Neural cell (in vitro differentiated cells): ENCODE results near the gene LRFN3. TPM values are rescaled to one million over a fixed set of nuclear protein-coding genes. Genes with fewer than 3 reads are reported as not detected.

Experiments used
- H2AFZ ChIP-seq: fragments of 200-600, 300-800 bp; sonication (generic), shearing (Covaris generic); 2 replicates; pipeline ENCODE4 v1.6.0; 2014; ENCODE audit warnings: low read depth, mild to moderate bottlenecking, antibody characterized with exemption, low read length, moderate library complexity
- H3F3A ChIP-seq: fragments of 200-600 bp; shearing (Covaris generic); 2 replicates; pipeline ENCODE4 v1.6.1; 2016; ENCODE audit warnings: mild to moderate bottlenecking, moderate library complexity, mixed read lengths, antibody characterized with exemption, low read length; ENCODE audit not compliant: insufficient read depth, poor library complexity, severe bottlenecking
- H3K27ac ChIP-seq: fragments of 200-600, 300-800 bp; sonication (generic), shearing (Covaris generic); 2 replicates; pipeline ENCODE4 v1.5.1; 2014; ENCODE audit warnings: mild to moderate bottlenecking, low read length, moderate library complexity
- H3K27me3 ChIP-seq: fragments of 300-800, 200-600 bp; sonication (generic), shearing (Covaris generic); 2 replicates; pipeline ENCODE4 v1.6.0; 2014; ENCODE audit warnings: mild to moderate bottlenecking, low read depth, low read length, moderate library complexity; ENCODE audit not compliant: insufficient read depth
- H3K36me3 ChIP-seq: fragments of 300-800, 200-600 bp; sonication (generic), shearing (Covaris generic); 2 replicates; pipeline ENCODE4 v1.5.1; 2014; ENCODE audit warnings: mild to moderate bottlenecking, antibody characterized with exemption, low read length, moderate library complexity; ENCODE audit not compliant: insufficient read depth
- H3K4me2 ChIP-seq: fragments of 300-800, 200-600 bp; sonication (generic), shearing (Covaris generic); 2 replicates; pipeline ENCODE4 v1.6.0; 2014; ENCODE audit warnings: mild to moderate bottlenecking, low read length
- H3K4me3 ChIP-seq: fragments of 300-800, 200-600 bp; sonication (generic), shearing (Covaris generic); 2 replicates; pipeline ENCODE4 v1.5.1; 2014; ENCODE audit warnings: mild to moderate bottlenecking, low read length, moderate library complexity
- H3K79me2 ChIP-seq: fragments of 200-600 bp; shearing (Covaris generic); replicated peaks from 2 replicates; pipeline ENCODE4 v1.6.0; 2014; ENCODE audit warnings: mild to moderate bottlenecking, low read length, moderate library complexity; ENCODE audit not compliant: insufficient read depth
- H3K9ac ChIP-seq: fragments of 300-800, 200-600 bp; sonication (generic), shearing (Covaris generic); 2 replicates; pipeline ENCODE4 v1.6.1; 2016; ENCODE audit warnings: mild to moderate bottlenecking, low read length, mixed read lengths
- H3K9me2 ChIP-seq: fragments of 200-600 bp; shearing (Covaris generic); 2 replicates; pipeline ENCODE4 v1.6.1; 2016; ENCODE audit warnings: mild to moderate bottlenecking, low read length, mixed read lengths; ENCODE audit not compliant: insufficient read depth
- H3K9me3 ChIP-seq: fragments of 200-600, 300-800 bp; sonication (generic), shearing (Covaris generic); 2 replicates; pipeline ENCODE4 v1.6.1; 2016; ENCODE audit warnings: mild to moderate bottlenecking, mixed run types, low read length, moderate library complexity, mixed read lengths
- H4K20me1 ChIP-seq: fragments of 200-600 bp; shearing (Covaris generic); 2 replicates; pipeline ENCODE4 v1.6.1; 2016; ENCODE audit warnings: mild to moderate bottlenecking, mixed run types; ENCODE audit not compliant: insufficient read depth
- CTCF ChIP-seq: fragments of 450-650 bp; IDR thresholded peaks from 2 replicates; pipeline ENCODE4 v1.5.1; 2014; ENCODE audit warnings: antibody characterized with exemption, mild to moderate bottlenecking, moderate library complexity; ENCODE audit not compliant: poor library complexity, severe bottlenecking
- EP300 ChIP-seq: fragments of 450-650 bp; conservative IDR thresholded peaks from 2 replicates; pipeline ENCODE4 v1.6.1; 2014; ENCODE audit warnings: antibody characterized with exemption, mild to moderate bottlenecking, moderate library complexity; ENCODE audit not compliant: poor library complexity, severe bottlenecking
- EZH2 ChIP-seq: fragments of 200-600, 300-800 bp; shearing (Covaris generic), sonication (generic); IDR thresholded peaks from 2 replicates; pipeline ENCODE4 v1.6.1; 2014; ENCODE audit warnings: antibody characterized with exemption, low read length, borderline replicate concordance, mild to moderate bottlenecking; ENCODE audit not compliant: insufficient read depth, poor library complexity, severe bottlenecking
- MXI1 ChIP-seq: fragments of 450-650 bp; conservative IDR thresholded peaks from 2 replicates; pipeline ENCODE4 v1.6.1; 2014; ENCODE audit warnings: antibody characterized with exemption, mild to moderate bottlenecking; ENCODE audit not compliant: poor library complexity, severe bottlenecking
- POLR2AphosphoS5 ChIP-seq: IDR thresholded peaks from 2 replicates; pipeline ENCODE4 v1.6.1; 2012
- RAD21 ChIP-seq: fragments of 450-650 bp; conservative IDR thresholded peaks from 2 replicates; pipeline ENCODE4 v1.6.1; 2014; ENCODE audit warnings: antibody characterized with exemption, mild to moderate bottlenecking, moderate library complexity
- REST ChIP-seq: IDR thresholded peaks from 2 replicates; pipeline ENCODE4 v1.6.1; 2012; ENCODE audit warnings: borderline replicate concordance
- SMC3 ChIP-seq: fragments of 450-650 bp; conservative IDR thresholded peaks from 2 replicates; pipeline ENCODE4 v1.6.1; 2014; ENCODE audit warnings: antibody characterized with exemption, mild to moderate bottlenecking, moderate library complexity; ENCODE audit not compliant: poor library complexity
- TAF1 ChIP-seq: IDR thresholded peaks from 2 replicates; pipeline ENCODE4 v1.6.1; 2012; ENCODE audit warnings: low read depth
- polyA plus RNA-seq: library from polyadenylated mRNA; depleted of rRNA; stranded (reverse); fragments of >200 nt; gene quantifications from 2 replicates; pipeline ENCODE4 v1.2.3, GENCODE V29; 2014

LRFN3 gene
- polyA plus RNA-seq, 1 donor from 2014 or later, result 11.1 TPM

- TF ChIP-seq EP300 (no peak), CTCF (no peak), RAD21 (no peak), TAF1 (no peak), MXI1 (no peak)
- Histone ChIP-seq H4K20me1 (no peaks in the 10 kb centered on the region), H3K9me2 (no peaks in the 10 kb centered on the region), H3K9ac (no peak overlapping the region), H3F3A (no peaks in the 10 kb centered on the region), H3K79me2 (peaks cover 11% of the 10 kb centered on the region), H3K27me3 (no peaks in the 10 kb centered on the region), H3K9me3 (no peaks in the 10 kb centered on the region), H3K4me3 (no peak overlapping the region), H3K27ac (no peak overlapping the region), H3K36me3 (no peaks in the 10 kb centered on the region), H3K4me2 (no peak overlapping the region), H2AFZ (no peak overlapping the region)
Measured at GRCh38 chr19:35942235-35942634, 6.1 kb downstream of the LRFN3 start.

- Histone ChIP-seq H4K20me1 (no peaks in the 10 kb centered on the region), H3K9ac (no peak overlapping the region), H2AFZ (no peak overlapping the region), H3F3A (no peaks in the 10 kb centered on the region), H3K36me3 (no peaks in the 10 kb centered on the region), H3K9me2 (no peaks in the 10 kb centered on the region), H3K9me3 (no peaks in the 10 kb centered on the region), H3K27ac (no peak overlapping the region), H3K4me2 (no peak overlapping the region), H3K79me2 (peaks cover 3% of the 10 kb centered on the region), H3K27me3 (no peaks in the 10 kb centered on the region), H3K4me3 (no peak overlapping the region)
- no peak for TF ChIP-seq SMC3
- TF ChIP-seq EP300, result no peak
- TF ChIP-seq EZH2, result no peak
- TF ChIP-seq POLR2AphosphoS5, result no peak
- TF ChIP-seq TAF1, result no peak
- TF ChIP-seq CTCF, result no peak
- no peak for TF ChIP-seq REST
- no peak for TF ChIP-seq MXI1
- TF ChIP-seq RAD21, result no peak
Measured at GRCh38 chr19:35943321-35944301, 7.4 kb downstream of the LRFN3 start.
